WTC11 (cell line): ENCODE data around the gene HS6ST1.

Source experiments
- CTCF ChIP-seq: fragments of 200-600 bp; IDR thresholded peaks from 2 replicates; pipeline ENCODE4 v1.8.0; 2022; ENCODE audit warnings: antibody characterized with exemption
- NFE2L1 ChIP-seq: sonication (generic); formaldehyde crosslinking; IDR thresholded peaks from 2 replicates; pipeline ENCODE4 v1.8.1; 2023; ENCODE audit warnings: missing genetic modification reagents
- NR3C1 ChIP-seq: sonication (generic); formaldehyde crosslinking; conservative IDR thresholded peaks from 2 replicates; pipeline ENCODE4 v1.8.1; 2023; ENCODE audit warnings: low read depth, mild to moderate bottlenecking, missing genetic modification reagents
- SP1 ChIP-seq: sonication (generic); formaldehyde crosslinking; conservative IDR thresholded peaks from 2 replicates; pipeline ENCODE4 v1.8.1; 2022; ENCODE audit warnings: missing genetic modification reagents
- TCF7 ChIP-seq: sonication (generic); formaldehyde crosslinking; IDR thresholded peaks from 2 replicates; pipeline ENCODE4 v1.8.0; 2022; ENCODE audit warnings: mild to moderate bottlenecking, low read depth, missing genetic modification reagents, moderate library complexity
- TEAD1 ChIP-seq: sonication (generic); formaldehyde crosslinking; IDR thresholded peaks from 2 replicates; pipeline ENCODE4 v1.8.0; 2022; ENCODE audit warnings: mild to moderate bottlenecking, missing genetic modification reagents
- ZNF281 ChIP-seq: sonication (generic); formaldehyde crosslinking; IDR thresholded peaks from 2 replicates; pipeline ENCODE4 v1.8.0; 2023; ENCODE audit warnings: mild to moderate bottlenecking, missing genetic modification reagents
- ZNF512 ChIP-seq: sonication (generic); formaldehyde crosslinking; IDR thresholded peaks from 2 replicates; pipeline ENCODE4 v1.8.1; 2022; ENCODE audit warnings: missing genetic modification reagents, borderline replicate concordance
- TF ChIP-seq, protein P1 (sequence below): sonication (generic); formaldehyde crosslinking; IDR thresholded peaks from 2 replicates; pipeline ENCODE4 v1.8.1; 2023; ENCODE audit warnings: mild to moderate bottlenecking, missing genetic modification reagents

- no peak for TF ChIP-seq ZNF512 (CRISPR knock-in tag)
- TF ChIP-seq, protein P1, sequence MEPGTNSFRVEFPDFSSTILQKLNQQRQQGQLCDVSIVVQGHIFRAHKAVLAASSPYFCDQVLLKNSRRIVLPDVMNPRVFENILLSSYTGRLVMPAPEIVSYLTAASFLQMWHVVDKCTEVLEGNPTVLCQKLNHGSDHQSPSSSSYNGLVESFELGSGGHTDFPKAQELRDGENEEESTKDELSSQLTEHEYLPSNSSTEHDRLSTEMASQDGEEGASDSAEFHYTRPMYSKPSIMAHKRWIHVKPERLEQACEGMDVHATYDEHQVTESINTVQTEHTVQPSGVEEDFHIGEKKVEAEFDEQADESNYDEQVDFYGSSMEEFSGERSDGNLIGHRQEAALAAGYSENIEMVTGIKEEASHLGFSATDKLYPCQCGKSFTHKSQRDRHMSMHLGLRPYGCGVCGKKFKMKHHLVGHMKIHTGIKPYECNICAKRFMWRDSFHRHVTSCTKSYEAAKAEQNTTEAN, result no peak
- TF ChIP-seq NFE2L1 (CRISPR knock-in tag), result no peak
- no peak for TF ChIP-seq ZNF281 (CRISPR knock-in tag)
- TF ChIP-seq TEAD1 (CRISPR knock-in tag), result no peak
- no peak for TF ChIP-seq CTCF
- no peak for TF ChIP-seq TCF7
- no peak for TF ChIP-seq NR3C1 (CRISPR knock-in tag)
- no peak for TF ChIP-seq SP1 (CRISPR knock-in tag)
These were observed 27.4 kb downstream of the HS6ST1 start for GRCh38 chr2:128291161-128291843.
